Natural killer cell (primary cell): ENCODE results near the gene PDGFRB. TPM values are rescaled to one million over a fixed set of nuclear protein-coding genes. Genes with fewer than 3 reads are reported as not detected.

Experiments used
- ATAC-seq, 3 donors: fragments of 150-1000 bp in 2 of 3; fragments of 200-7000 bp in 1 of 3; cut with Tn5 transposase; 1 replicate in 1 of 3; 2 replicates in 2 of 3; pipeline ENCODE4 v1.10.0; 2021; ENCODE audit warnings: mild to moderate bottlenecking in 2 of 3, moderate library complexity in 2 of 3
- DNase-seq, 2 donors: peaks; one replicate each; pipeline versions ENCODE4 v3.0.0 to v3.0.0-alpha.2; 2013 to 2021; ENCODE audit warnings: mixed read lengths in 1 of 2
- H3K27ac ChIP-seq: one replicate; pipeline ENCODE4 v1.5.1; 2013; ENCODE audit warnings: mild to moderate bottlenecking, low read length
- H3K27me3 ChIP-seq: one replicate; pipeline ENCODE4 v1.6.1; 2013; ENCODE audit warnings: low read length; ENCODE audit not compliant: control insufficient read depth, insufficient read depth
- H3K36me3 ChIP-seq: one replicate; pipeline ENCODE4 v1.6.1; 2013; ENCODE audit warnings: low read length; ENCODE audit not compliant: control insufficient read depth, insufficient read depth
- H3K4me1 ChIP-seq: one replicate; pipeline ENCODE4 v1.6.1; 2013; ENCODE audit warnings: low read length; ENCODE audit not compliant: control insufficient read depth, insufficient read depth
- H3K4me3 ChIP-seq: one replicate; pipeline ENCODE4 v1.5.1; 2013; ENCODE audit warnings: low read length
- H3K9me3 ChIP-seq: one replicate; pipeline ENCODE4 v1.6.1; 2013; ENCODE audit warnings: low read length; ENCODE audit not compliant: control insufficient read depth, insufficient read depth
- H3K27ac Mint-ChIP-seq, 2 donors: one replicate each; pipeline ENCODE4 v1.8.0; 2022; ENCODE audit warnings: mild to moderate bottlenecking in 2 of 2, mixed read lengths in 2 of 2, moderate library complexity in 1 of 2
- H3K27me3 Mint-ChIP-seq, 2 donors: one replicate each; pipeline ENCODE4 v1.8.0; 2022; ENCODE audit warnings: low read depth in 2 of 2, mixed read lengths in 2 of 2
- H3K36me3 Mint-ChIP-seq: one replicate; pipeline ENCODE4 v1.8.0; 2022; ENCODE audit warnings: mixed read lengths
- H3K4me1 Mint-ChIP-seq, 2 donors: one replicate each; pipeline ENCODE4 v1.8.0; 2022; ENCODE audit warnings: mixed read lengths in 2 of 2
- H3K4me3 Mint-ChIP-seq: one replicate; pipeline ENCODE4 v1.8.0; 2022; ENCODE audit warnings: mild to moderate bottlenecking, moderate library complexity, mixed read lengths
- H3K9me3 Mint-ChIP-seq, 2 donors: one replicate each; pipeline ENCODE4 v1.8.0; 2022; ENCODE audit warnings: mixed read lengths in 2 of 2
- WGBS: methylation state at CpG from one replicate; pipeline ENCODE4 v1.1.7; 2013; ENCODE audit warnings: missing lambda C conversion rate; ENCODE audit not compliant: insufficient coverage; 5-methylcytosine and 5-hydroxymethylcytosine counted together
- intact Hi-C: fragments of 100-400 bp; cut with micrococcal nuclease; formaldehyde crosslinking; loops from one replicate; pipeline ENCODE4 v1.14.2; 2022
- total RNA-seq, 4 donors: library from RNA; stranded (reverse); fragments of 120-200 nt in 1 of 4; gene quantifications; one replicate each; pipeline versions ENCODE4 v1.2.3 to v1.2.4, GENCODE V29; 2013 to 2022
- TF ChIP-seq, protein P1 (sequence below): fragments of 200-600 bp; IDR thresholded peaks from one replicate; pipeline ENCODE4 v1.8.0; 2022; ENCODE audit warnings: antibody characterized with exemption

Gene PDGFRB
- total RNA-seq, 3 donors from 2014 or later (not counting 1 experiment from before 2014, with no cell fraction given) = 44.8 to 93.1 (median 61.6) TPM

DNA sequence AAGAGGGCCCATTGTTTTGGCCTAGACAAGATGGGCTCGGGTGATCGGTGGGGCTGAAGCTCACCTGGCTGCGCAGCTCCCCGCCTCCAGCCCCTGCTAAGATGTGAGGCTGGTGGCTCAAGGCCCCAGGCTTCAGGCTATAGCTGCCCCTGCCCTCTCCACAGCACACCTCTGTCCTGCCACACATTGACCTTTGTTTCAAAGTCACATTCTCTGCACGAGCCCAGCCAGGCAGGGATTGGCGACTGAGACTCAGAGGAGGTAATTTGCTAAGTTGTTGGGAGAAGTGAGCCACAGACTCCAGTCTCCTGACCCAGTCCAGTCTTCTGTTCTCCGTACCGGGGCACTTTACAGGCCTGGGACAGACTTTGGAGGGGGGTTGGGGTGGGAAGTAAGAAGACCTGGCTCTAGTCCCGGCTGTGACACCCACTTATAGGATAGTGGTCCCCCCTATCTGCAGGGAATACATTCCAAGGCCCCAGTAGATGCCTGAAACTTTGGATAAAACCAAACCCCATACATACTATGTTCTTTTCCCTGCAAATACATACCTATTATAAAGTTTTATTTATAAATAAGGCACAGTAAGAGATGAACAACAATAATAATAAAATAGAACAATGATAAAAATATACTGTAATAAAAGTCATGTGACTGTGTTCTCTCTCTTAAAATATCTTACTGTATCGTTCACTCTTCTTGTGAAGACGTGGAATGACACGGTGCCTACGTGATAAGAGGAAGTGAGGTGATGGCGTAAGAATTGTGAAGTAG lies 13.3 kb downstream of the PDGFRB start:
- H3K4me1 ChIP-seq = peaks cover 23% of the 10 kb centered on the region
- H3K36me3 ChIP-seq = no peaks in the 10 kb centered on the region
- no peak for ATAC-seq
- H3K27ac ChIP-seq = no peak overlapping the region
- peaks cover 39 to 51% of the 10 kb centered on the region in 2 donors for H3K4me1 Mint-ChIP-seq
- H3K4me3 Mint-ChIP-seq = no peak overlapping the region
- H3K4me3 ChIP-seq = no peak overlapping the region
- H3K27me3 ChIP-seq = no peaks in the 10 kb centered on the region
- WGBS = 80% methylated on average over 14 of the region's 14 CpGs
- H3K27me3 Mint-ChIP-seq = peaks cover 0 to 4% of the 10 kb centered on the region in 2 donors
- no peaks in the 10 kb centered on the region for H3K36me3 Mint-ChIP-seq
- no peaks in the 10 kb centered on the region for H3K9me3 Mint-ChIP-seq
- TF ChIP-seq, protein P1, sequence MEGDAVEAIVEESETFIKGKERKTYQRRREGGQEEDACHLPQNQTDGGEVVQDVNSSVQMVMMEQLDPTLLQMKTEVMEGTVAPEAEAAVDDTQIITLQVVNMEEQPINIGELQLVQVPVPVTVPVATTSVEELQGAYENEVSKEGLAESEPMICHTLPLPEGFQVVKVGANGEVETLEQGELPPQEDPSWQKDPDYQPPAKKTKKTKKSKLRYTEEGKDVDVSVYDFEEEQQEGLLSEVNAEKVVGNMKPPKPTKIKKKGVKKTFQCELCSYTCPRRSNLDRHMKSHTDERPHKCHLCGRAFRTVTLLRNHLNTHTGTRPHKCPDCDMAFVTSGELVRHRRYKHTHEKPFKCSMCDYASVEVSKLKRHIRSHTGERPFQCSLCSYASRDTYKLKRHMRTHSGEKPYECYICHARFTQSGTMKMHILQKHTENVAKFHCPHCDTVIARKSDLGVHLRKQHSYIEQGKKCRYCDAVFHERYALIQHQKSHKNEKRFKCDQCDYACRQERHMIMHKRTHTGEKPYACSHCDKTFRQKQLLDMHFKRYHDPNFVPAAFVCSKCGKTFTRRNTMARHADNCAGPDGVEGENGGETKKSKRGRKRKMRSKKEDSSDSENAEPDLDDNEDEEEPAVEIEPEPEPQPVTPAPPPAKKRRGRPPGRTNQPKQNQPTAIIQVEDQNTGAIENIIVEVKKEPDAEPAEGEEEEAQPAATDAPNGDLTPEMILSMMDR = no peak
- intact Hi-C loops = no loop called here
- peak overlapping the region in 1 of 2 donors; percentile 77 for H3K27ac Mint-ChIP-seq
- DNase-seq = no peak
- no peaks in the 10 kb centered on the region for H3K9me3 ChIP-seq

- Mint-ChIP-seq H3K4me3 (no peak overlapping the region), H3K27ac (peak overlapping the region in 1 of 2 donors; percentile 6), H3K9me3 (no peaks in the 10 kb centered on the region), H3K27me3 (peaks cover 0 to 4% of the 10 kb centered on the region in 2 donors), H3K36me3 (no peaks in the 10 kb centered on the region), H3K4me1 (peaks cover 39 to 51% of the 10 kb centered on the region in 2 donors)
- Histone ChIP-seq H3K36me3 (no peaks in the 10 kb centered on the region), H3K27me3 (no peaks in the 10 kb centered on the region), H3K9me3 (no peaks in the 10 kb centered on the region), H3K27ac (no peak overlapping the region), H3K4me3 (no peak overlapping the region), H3K4me1 (peaks cover 23% of the 10 kb centered on the region)
- DNase-seq (no peak), ATAC-seq (no peak)
- intact Hi-C loops = no loop called here
- 91% methylated on average over 9 of the region's 9 CpGs for WGBS
- TF ChIP-seq, protein P1 = no peak
These were observed 14.0 kb downstream of the PDGFRB start for GRCh38 chr5:150141544-150142184.

- Mint-ChIP-seq H3K9me3 (no peaks in the 10 kb centered on the region), H3K27me3 (peaks cover 0 to 4% of the 10 kb centered on the region in 2 donors), H3K4me1 (peaks cover 35 to 47% of the 10 kb centered on the region in 2 donors), H3K36me3 (no peaks in the 10 kb centered on the region), H3K4me3 (no peak overlapping the region), H3K27ac (peak overlapping the region in 1 of 2 donors; percentile 44)
- ATAC-seq = no peak
- Histone ChIP-seq H3K27ac (no peak overlapping the region), H3K27me3 (no peaks in the 10 kb centered on the region), H3K36me3 (no peaks in the 10 kb centered on the region), H3K9me3 (no peaks in the 10 kb centered on the region), H3K4me3 (no peak overlapping the region), H3K4me1 (peaks cover 23% of the 10 kb centered on the region)
- TF ChIP-seq, protein P1 = no peak
- no peak for DNase-seq
- intact Hi-C loops = no loop called here
- whole genome bisulfite sequencing = 82% methylated on average over 11 of the region's 11 CpGs
These were observed 14.8 kb downstream of the PDGFRB start for GRCh38 chr5:150140830-150141229.
